PC-3 (cell line): ENCODE data around the gene HTR4. TPM values are rescaled to one million over a fixed set of nuclear protein-coding genes. Genes with fewer than 3 reads are reported as not detected.

Source experiments
- ATAC-seq: fragments of 200-7000 bp; cut with Tn5 transposase; 2 replicates; pipeline ENCODE4 v1.9.1; 2020; ENCODE audit warnings: mild to moderate bottlenecking, moderate library complexity
- BruUV-seq: library from RNA; stranded (reverse); fragments of 400-500 nt; replicated peaks from 2 replicates; lab custom pipeline; 2021; lab: Mats Ljungman, UMichigan
- CTCF ChIA-PET: fragments of 300-600 bp; sonication (Branson Sonifier 250); formaldehyde crosslinking; loops from one replicate; lab custom pipeline; 2022; ENCODE audit warnings: antibody characterized with exemption; lab: Charles Lee
- POLR2A ChIA-PET: fragments of 300-600 bp; sonication (Branson Sonifier 250); formaldehyde crosslinking; loops from one replicate; lab custom pipeline; 2022; ENCODE audit warnings: antibody characterized with exemption; ENCODE audit not compliant: unreplicated experiment; lab: Charles Lee
- DNase-seq: peaks from one replicate; pipeline ENCODE4 v3.0.0-alpha.2; 2015
- H2AFZ ChIP-seq: fragments of 300-600 bp; sonication (generic); 2 replicates; pipeline ENCODE4 v1.6.0; 2016; ENCODE audit warnings: antibody characterized with exemption, low read length
- H3F3A ChIP-seq: fragments of 300-600 bp; sonication (generic); one replicate; pipeline ENCODE4 v1.6.0; 2017; ENCODE audit warnings: antibody characterized with exemption, low read length, control low read depth, mild to moderate bottlenecking; ENCODE audit not compliant: unreplicated experiment
- H3K27ac ChIP-seq: fragments of 300-600 bp; sonication (generic); 2 replicates; pipeline ENCODE4 v1.5.1; 2016; ENCODE audit warnings: mild to moderate bottlenecking, low read length
- H3K27me3 ChIP-seq: fragments of 300-600 bp; sonication (generic); 2 replicates; pipeline ENCODE4 v1.6.1; 2016; ENCODE audit warnings: low read length, mixed read lengths
- H3K36me3 ChIP-seq: fragments of 300-600 bp; sonication (generic); 2 replicates; pipeline ENCODE4 v1.6.1; 2016; ENCODE audit warnings: low read depth, mixed run types, low read length, mixed read lengths
- H3K4me1 ChIP-seq: fragments of 300-600 bp; sonication (generic); 2 replicates; pipeline ENCODE4 v1.5.1; 2016; ENCODE audit warnings: low read length; ENCODE audit not compliant: insufficient read depth
- H3K4me2 ChIP-seq: fragments of 300-600 bp; sonication (generic); 2 replicates; pipeline ENCODE4 v1.6.0; 2016; ENCODE audit warnings: low read length
- H3K4me3 ChIP-seq: fragments of 300-600 bp; sonication (generic); 2 replicates; pipeline ENCODE4 v1.5.1; 2016; ENCODE audit warnings: mild to moderate bottlenecking, low read length, mixed read lengths
- H3K79me2 ChIP-seq: fragments of 300-600 bp; sonication (generic); 2 replicates; pipeline ENCODE4 v1.6.1; 2017; ENCODE audit warnings: low read length, mixed read lengths
- H3K9ac ChIP-seq: fragments of 300-600 bp; sonication (generic); 2 replicates; pipeline ENCODE4 v1.6.0; 2016; ENCODE audit warnings: mild to moderate bottlenecking, low read length
- H3K9me2 ChIP-seq: fragments of 300-600 bp; sonication (generic); replicated peaks from 2 replicates; pipeline ENCODE4 v1.6.1; 2016; ENCODE audit warnings: mixed run types, low read length, mixed read lengths
- H3K9me3 ChIP-seq: fragments of 300-600 bp; sonication (generic); 2 replicates; pipeline ENCODE4 v1.6.1; 2016; ENCODE audit warnings: low read length, mixed read lengths
- H4K20me1 ChIP-seq: fragments of 300-600 bp; sonication (generic); 2 replicates; pipeline ENCODE4 v1.6.1; 2016; ENCODE audit warnings: low read length, mixed read lengths
- EZH2 ChIP-seq: fragments of 300-600 bp; sonication (generic); IDR thresholded peaks from one replicate; pipeline ENCODE4 v1.6.1; 2017; ENCODE audit warnings: antibody characterized with exemption, mild to moderate bottlenecking, low read length; ENCODE audit not compliant: unreplicated experiment
- EZH2phosphoT487 ChIP-seq: fragments of 300-600 bp; sonication (generic); IDR thresholded peaks from 2 replicates; pipeline ENCODE4 v1.6.1; 2018; ENCODE audit warnings: mild to moderate bottlenecking, antibody characterized with exemption, low read length, borderline replicate concordance
- intact Hi-C: fragments of 100-400 bp; cut with micrococcal nuclease; formaldehyde crosslinking; loops from 2 replicates; pipeline ENCODE4 v1.9.0; 2023
- total RNA-seq: library from RNA; depleted of rRNA; stranded (reverse); fragments of >200 nt; gene quantifications from 2 replicates; pipeline ENCODE4 v1.2.3, GENCODE V29; 2014
- TF ChIP-seq, protein P1 (sequence below): fragments of 300-600 bp; sonication (generic); conservative IDR thresholded peaks from 2 replicates; pipeline ENCODE4 v1.5.1; 2017; ENCODE audit warnings: antibody characterized with exemption, low read depth, mild to moderate bottlenecking, low read length

The HTR4 gene
- total RNA-seq, 1 experiment from 2014 or later: not detected

DNA sequence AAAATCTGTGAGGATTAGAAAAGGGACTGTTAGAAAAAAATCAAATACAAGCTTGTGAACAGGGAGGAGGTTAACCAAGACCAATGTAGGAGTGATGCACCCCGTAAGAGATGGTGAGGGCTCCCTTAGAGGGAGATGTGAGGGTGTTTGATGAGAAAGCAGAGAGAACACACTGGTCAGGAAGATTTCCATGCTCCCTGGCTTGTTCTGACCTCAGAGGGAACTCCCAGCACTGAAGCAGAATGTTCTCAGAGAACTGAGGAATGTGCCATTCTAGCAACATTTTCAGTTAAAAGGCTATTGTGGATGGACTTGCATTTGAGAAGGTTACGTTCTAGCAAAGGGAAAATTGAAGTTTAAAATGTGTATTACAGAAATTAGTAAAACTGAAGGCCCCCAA is 110.6 kb downstream of the HTR4 start:
- ChIA-PET POLR2A (no interaction called here), CTCF (no interaction called here)
- Histone ChIP-seq H3K9me3 (peaks cover 5% of the 10 kb centered on the region; the same call in 1 of the 2 replicates), H3K4me3 (no peak overlapping the region), H3K9me2 (no peaks in the 10 kb centered on the region), H3K4me1 (no peaks in the 10 kb centered on the region), H3F3A (no peaks in the 10 kb centered on the region), H3K36me3 (no peaks in the 10 kb centered on the region), H4K20me1 (no peaks in the 10 kb centered on the region), H3K4me2 (no peak overlapping the region), H3K79me2 (no peaks in the 10 kb centered on the region), H3K27me3 (peaks cover 78% of the 10 kb centered on the region), H3K9ac (no peak overlapping the region), H2AFZ (no peak overlapping the region), H3K27ac (no peak overlapping the region)
- intact Hi-C loops: no loop called here
- no TSS peak for BruUV-seq
- TF ChIP-seq, protein P1, sequence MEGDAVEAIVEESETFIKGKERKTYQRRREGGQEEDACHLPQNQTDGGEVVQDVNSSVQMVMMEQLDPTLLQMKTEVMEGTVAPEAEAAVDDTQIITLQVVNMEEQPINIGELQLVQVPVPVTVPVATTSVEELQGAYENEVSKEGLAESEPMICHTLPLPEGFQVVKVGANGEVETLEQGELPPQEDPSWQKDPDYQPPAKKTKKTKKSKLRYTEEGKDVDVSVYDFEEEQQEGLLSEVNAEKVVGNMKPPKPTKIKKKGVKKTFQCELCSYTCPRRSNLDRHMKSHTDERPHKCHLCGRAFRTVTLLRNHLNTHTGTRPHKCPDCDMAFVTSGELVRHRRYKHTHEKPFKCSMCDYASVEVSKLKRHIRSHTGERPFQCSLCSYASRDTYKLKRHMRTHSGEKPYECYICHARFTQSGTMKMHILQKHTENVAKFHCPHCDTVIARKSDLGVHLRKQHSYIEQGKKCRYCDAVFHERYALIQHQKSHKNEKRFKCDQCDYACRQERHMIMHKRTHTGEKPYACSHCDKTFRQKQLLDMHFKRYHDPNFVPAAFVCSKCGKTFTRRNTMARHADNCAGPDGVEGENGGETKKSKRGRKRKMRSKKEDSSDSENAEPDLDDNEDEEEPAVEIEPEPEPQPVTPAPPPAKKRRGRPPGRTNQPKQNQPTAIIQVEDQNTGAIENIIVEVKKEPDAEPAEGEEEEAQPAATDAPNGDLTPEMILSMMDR: no peak
- TF ChIP-seq EZH2: no peak
- TF ChIP-seq EZH2phosphoT487: no peak
- DNase-seq: no peak
- ATAC-seq: no peak

DNA sequence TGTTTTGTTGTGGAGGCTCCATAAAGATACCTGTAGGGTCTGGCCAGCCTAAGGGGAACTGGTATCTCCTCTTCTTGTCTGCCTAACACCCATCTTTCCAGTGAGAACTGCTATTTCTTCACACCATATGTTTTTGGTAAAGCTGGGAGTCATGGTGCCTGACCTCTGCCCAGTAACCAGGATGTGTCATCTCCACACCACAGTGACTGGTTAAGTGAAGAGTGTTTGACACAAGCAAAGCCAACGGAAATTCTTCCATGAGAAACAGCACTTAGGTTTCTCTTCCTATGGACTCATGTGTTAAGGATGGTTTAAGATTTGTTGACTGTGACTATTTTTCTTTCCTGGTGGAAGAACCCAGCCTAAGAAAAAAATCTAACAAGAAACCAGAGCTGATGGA is 111.5 kb downstream of the HTR4 start:
- CTCF ChIA-PET: no interaction called here
- H3K4me1 ChIP-seq: no peaks in the 10 kb centered on the region
- TF ChIP-seq EZH2phosphoT487: no peak
- TF ChIP-seq, protein P1: no peak
- TF ChIP-seq EZH2: no peak

DNA sequence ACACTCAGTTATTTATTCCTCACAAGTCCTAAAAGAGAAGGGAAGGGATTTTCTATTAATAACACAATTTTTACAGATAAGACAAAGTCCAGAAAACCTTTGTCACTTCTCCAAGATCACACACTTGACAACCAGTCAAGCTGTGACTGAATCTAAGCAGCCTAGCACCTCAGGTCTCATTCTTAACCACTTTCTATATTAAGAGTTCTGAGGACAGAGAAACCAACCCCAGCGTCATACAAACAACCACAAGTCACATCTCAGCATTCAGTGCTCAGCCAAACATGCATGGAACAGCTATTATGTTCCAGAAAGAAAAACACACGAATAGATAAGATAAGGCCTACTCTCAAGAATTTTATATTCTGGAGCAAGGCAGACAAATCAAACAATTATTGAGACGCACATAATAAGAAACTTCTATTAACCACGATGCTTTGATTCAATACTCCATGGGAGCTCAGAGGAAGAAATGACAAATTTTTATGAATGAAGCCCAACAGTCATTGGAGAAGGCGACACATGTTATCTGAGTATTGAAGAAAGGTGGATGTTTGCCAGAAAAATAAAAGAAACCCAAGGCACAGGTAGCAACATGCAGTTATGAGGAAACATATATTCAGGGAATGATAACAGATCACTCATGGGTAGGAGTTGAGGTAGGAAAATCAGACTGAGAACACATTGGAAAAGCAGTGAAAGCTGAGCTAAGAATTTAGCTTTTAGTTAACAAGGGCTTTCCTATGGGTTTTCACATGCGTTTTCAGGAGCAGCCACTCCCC is 113.1 kb downstream of the HTR4 start:
- POLR2A ChIA-PET: no interaction called here
- Histone ChIP-seq H3K79me2 (no peaks in the 10 kb centered on the region), H2AFZ (no peak overlapping the region), H3K27ac (no peak overlapping the region), H3K4me1 (no peaks in the 10 kb centered on the region), H3K9ac (no peak overlapping the region), H3K4me2 (no peak overlapping the region), H3K9me3 (peaks cover 5% of the 10 kb centered on the region; the same call in 1 of the 2 replicates), H4K20me1 (no peaks in the 10 kb centered on the region), H3K27me3 (peaks cover 82% of the 10 kb centered on the region), H3K36me3 (no peaks in the 10 kb centered on the region), H3F3A (no peaks in the 10 kb centered on the region), H3K4me3 (no peak overlapping the region), H3K9me2 (no peaks in the 10 kb centered on the region)
- ATAC-seq: no peak
- CTCF ChIA-PET: no interaction called here
- no TSS peak for BruUV-seq
- intact Hi-C loops: no loop called here
- TF ChIP-seq EZH2 (no peak), EZH2phosphoT487 (no peak)
- TF ChIP-seq, protein P1: no peak
- DNase-seq: no peak

More for the DNA sequence above, 111.5 kb downstream of the HTR4 start:
- no peak for DNase-seq
- no peak for ATAC-seq
- Histone ChIP-seq H4K20me1 (no peaks in the 10 kb centered on the region), H3K4me3 (no peak overlapping the region), H3K9me3 (peaks cover 5% of the 10 kb centered on the region; the same call in 1 of the 2 replicates), H3K4me2 (no peak overlapping the region), H3K36me3 (no peaks in the 10 kb centered on the region), H3K79me2 (no peaks in the 10 kb centered on the region), H2AFZ (no peak overlapping the region), H3K9ac (no peak overlapping the region), H3F3A (no peaks in the 10 kb centered on the region), H3K27me3 (peaks cover 78% of the 10 kb centered on the region), H3K9me2 (no peaks in the 10 kb centered on the region), H3K27ac (no peak overlapping the region)
- no TSS peak for BruUV-seq
- POLR2A ChIA-PET: no interaction called here
- intact Hi-C loops: no loop called here
